GM19468 (cell line): Measurements from ENCODE around the gene ZAR1L.

ENCODE experiments used
- ATAC-seq: cut with Tn5 transposase; IDR thresholded peaks from one replicate; pipeline ENCODE4 v1.9.1; 2021; ENCODE audit warnings: mild to moderate bottlenecking, moderate library complexity, moderate number of reproducible peaks; ENCODE audit not compliant: unreplicated experiment; ENCODE audit errors: extremely low read depth

The ZAR1L gene

GRCh38 chr13:32257649-32258048 is 57.5 kb downstream of the ZAR1L start:
- ATAC-seq = no peak

GRCh38 chr13:32256243-32256642 is 58.9 kb downstream of the ZAR1L start:
- ATAC-seq = no peak

GRCh38 chr13:32255724-32256109 is 59.4 kb downstream of the ZAR1L start:
- no peak for ATAC-seq

GRCh38 chr13:32254916-32255723 is 60.0 kb downstream of the ZAR1L start:
- ATAC-seq = no peak

GRCh38 chr13:32254416-32254815 is 60.7 kb downstream of the ZAR1L start:
- ATAC-seq = no peak

- no peak for ATAC-seq
These were observed 61.2 kb downstream of the ZAR1L start for GRCh38 chr13:32253911-32254399.
